ENCODE results near the gene MAPKAPK5. TPM values are rescaled to one million over a fixed set of nuclear protein-coding genes. Genes with fewer than 3 reads are reported as not detected.

Gene MAPKAPK5
- total RNA-seq, 2 donors from 2014 or later, result 48.5 to 80.6 TPM

- DNase-seq (ENCODE audit: low spot score), result no peak
- H3K27ac ChIP-seq, result no peak overlapping the region
- no peak for TF ChIP-seq POLR2A (IDR thresholded peaks at IDR 0.05)
These were observed 3.7 kb upstream of the MAPKAPK5 start for GRCh38 chr12:111838353-111838752.

GRCh38 chr12:111840807-111841206 is 1.2 kb upstream of the MAPKAPK5 start:
- H3K36me3 ChIP-seq, result peaks cover 0 to 3% of the 10 kb centered on the region in 2 donors
- H3K9me3 ChIP-seq, result no peaks in the 10 kb centered on the region
- peaks cover 11% of the 10 kb centered on the region for H3K4me1 ChIP-seq (replicated peaks)
- H3K27me3 ChIP-seq (replicated peaks; ENCODE audit: insufficient read depth), result no peaks in the 10 kb centered on the region
- 30% methylated on average over 11 of the region's 11 CpGs for WGBS
- no peak for DNase-seq (ENCODE audit: low spot score)
- H3K4me3 ChIP-seq, result peak overlapping the region; percentile 89 to 94
- intact Hi-C loops (cut with DNase I), result no loop called here
- TF ChIP-seq POLR2A (IDR thresholded peaks at IDR 0.05) (no peak), POLR2AphosphoS5 (IDR thresholded peaks at IDR 0.05) (no peak)
- TF ChIP-seq, protein P1, sequence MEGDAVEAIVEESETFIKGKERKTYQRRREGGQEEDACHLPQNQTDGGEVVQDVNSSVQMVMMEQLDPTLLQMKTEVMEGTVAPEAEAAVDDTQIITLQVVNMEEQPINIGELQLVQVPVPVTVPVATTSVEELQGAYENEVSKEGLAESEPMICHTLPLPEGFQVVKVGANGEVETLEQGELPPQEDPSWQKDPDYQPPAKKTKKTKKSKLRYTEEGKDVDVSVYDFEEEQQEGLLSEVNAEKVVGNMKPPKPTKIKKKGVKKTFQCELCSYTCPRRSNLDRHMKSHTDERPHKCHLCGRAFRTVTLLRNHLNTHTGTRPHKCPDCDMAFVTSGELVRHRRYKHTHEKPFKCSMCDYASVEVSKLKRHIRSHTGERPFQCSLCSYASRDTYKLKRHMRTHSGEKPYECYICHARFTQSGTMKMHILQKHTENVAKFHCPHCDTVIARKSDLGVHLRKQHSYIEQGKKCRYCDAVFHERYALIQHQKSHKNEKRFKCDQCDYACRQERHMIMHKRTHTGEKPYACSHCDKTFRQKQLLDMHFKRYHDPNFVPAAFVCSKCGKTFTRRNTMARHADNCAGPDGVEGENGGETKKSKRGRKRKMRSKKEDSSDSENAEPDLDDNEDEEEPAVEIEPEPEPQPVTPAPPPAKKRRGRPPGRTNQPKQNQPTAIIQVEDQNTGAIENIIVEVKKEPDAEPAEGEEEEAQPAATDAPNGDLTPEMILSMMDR (IDR thresholded peaks at IDR 0.05), result no peak
- peak overlapping the region; percentile 87 to 94 for H3K27ac ChIP-seq

More at GRCh38 chr12:111838353-111838752, 3.7 kb upstream of the MAPKAPK5 start:
- H3K9me3 ChIP-seq, result no peaks in the 10 kb centered on the region
- intact Hi-C loops (cut with DNase I), result no loop called here
- no peak overlapping the region for H3K4me3 ChIP-seq
- 89% methylated on average over 3 of the region's 3 CpGs for WGBS
- no peaks in the 10 kb centered on the region for H3K27me3 ChIP-seq (replicated peaks; ENCODE audit: insufficient read depth)
- peaks cover 11% of the 10 kb centered on the region for H3K4me1 ChIP-seq (replicated peaks)
- peaks cover 0 to 3% of the 10 kb centered on the region in 2 donors for H3K36me3 ChIP-seq

DNA sequence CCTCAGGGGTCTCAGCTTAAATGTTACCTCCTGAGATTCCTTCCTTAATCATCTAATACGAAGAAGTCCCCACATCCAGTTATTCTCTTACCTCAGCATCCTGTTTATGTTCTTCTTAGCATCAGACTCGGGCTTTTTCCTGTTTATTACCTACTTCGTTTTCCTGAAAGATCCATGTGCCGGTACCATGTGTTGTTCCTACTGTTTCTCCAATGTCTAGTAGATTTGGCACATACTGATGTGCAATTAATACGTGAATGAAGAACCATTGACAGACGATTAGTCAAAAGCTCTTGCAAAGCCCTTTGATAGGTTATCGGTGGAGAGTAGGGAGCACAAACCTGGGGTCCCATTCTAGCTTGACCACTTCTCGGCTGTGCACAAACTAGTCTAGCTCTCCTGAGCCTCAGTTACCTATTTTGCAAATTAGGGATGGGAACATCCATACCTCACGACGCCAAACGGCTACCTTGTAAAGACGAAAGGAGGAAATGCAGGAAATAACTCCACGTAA is 735 bp upstream of the MAPKAPK5 start:
- Histone ChIP-seq H3K4me1 (replicated peaks) (peaks cover 11% of the 10 kb centered on the region), H3K36me3 (peaks cover 0 to 3% of the 10 kb centered on the region in 2 donors), H3K9me3 (no peaks in the 10 kb centered on the region), H3K27ac (peak overlapping the region; percentile 87 to 94), H3K4me3 (peak overlapping the region; percentile 89 to 94), H3K27me3 (replicated peaks; ENCODE audit: insufficient read depth) (no peaks in the 10 kb centered on the region)
- intact Hi-C loops (cut with DNase I), result no loop called here
- no peak for DNase-seq (ENCODE audit: low spot score)
- TF ChIP-seq, protein P1 (IDR thresholded peaks at IDR 0.05), result no peak
- no peak for TF ChIP-seq POLR2AphosphoS5 (IDR thresholded peaks at IDR 0.05)
- TF ChIP-seq POLR2A (IDR thresholded peaks at IDR 0.05), result no peak
- WGBS, result under 1% methylated on average over 13 of the region's 13 CpGs

DNA sequence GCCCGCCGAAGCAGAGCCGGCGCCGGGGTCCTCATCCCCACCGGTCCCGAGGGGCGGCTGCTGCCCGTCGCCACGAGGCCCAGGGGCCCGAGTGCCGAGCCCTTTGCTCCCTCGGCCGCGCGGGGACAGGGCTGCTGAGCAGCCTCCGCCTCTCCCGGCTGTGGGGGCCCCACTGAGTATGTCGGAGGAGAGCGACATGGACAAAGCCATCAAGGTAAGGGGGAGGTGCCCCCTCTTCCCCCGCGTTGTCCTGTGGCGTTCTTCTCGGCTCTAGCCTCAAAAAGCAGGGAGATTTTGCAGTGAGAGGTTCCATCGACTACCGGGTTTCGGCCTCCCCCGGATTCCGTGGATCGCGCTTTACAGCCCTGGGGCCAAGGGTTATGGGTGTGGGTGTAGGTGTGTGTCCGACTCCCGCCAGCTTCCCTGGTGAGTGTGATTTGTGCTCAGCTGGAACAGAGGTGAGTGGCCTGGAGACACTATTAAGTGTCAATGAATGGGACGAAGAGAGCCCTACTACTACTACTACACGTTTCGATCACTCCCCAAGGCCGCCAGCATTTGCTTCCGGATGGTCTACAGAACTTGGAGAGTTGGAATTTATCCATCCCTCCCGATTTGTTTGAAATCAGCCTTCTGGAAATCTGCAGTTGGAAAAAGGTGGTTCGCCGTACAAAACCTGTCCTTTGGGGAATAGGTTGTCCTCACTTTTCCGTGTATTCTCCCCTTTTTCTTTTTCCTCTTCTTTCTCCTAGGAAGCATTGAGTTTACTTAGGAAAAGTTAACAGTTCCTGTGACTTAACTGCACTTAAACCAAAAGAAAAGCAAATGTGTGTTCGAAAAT is 748 bp downstream of the MAPKAPK5 start:
- TF ChIP-seq POLR2AphosphoS5 (IDR thresholded peaks at IDR 0.05), result no peak
- TF ChIP-seq, protein P1 (IDR thresholded peaks at IDR 0.05), result no peak
- TF ChIP-seq POLR2A (IDR thresholded peaks at IDR 0.05), result no peak
- peaks cover 11% of the 10 kb centered on the region for H3K4me1 ChIP-seq (replicated peaks)

GRCh38 chr12:111846016-111846415 is 4.0 kb downstream of the MAPKAPK5 start:
- no peaks in the 10 kb centered on the region for H3K9me3 ChIP-seq
- WGBS, result 76% methylated on average over 2 of the region's 2 CpGs
- TF ChIP-seq, protein P1 (IDR thresholded peaks at IDR 0.05), result no peak
- no peak for TF ChIP-seq POLR2A (IDR thresholded peaks at IDR 0.05)
- TF ChIP-seq POLR2AphosphoS5 (IDR thresholded peaks at IDR 0.05), result no peak
- H3K4me1 ChIP-seq (replicated peaks), result peaks cover 2% of the 10 kb centered on the region
- H3K36me3 ChIP-seq, result no peaks in the 10 kb centered on the region
- no peak for DNase-seq (ENCODE audit: low spot score)
- H3K27ac ChIP-seq, result no peak overlapping the region
- H3K4me3 ChIP-seq, result no peak overlapping the region
- intact Hi-C loops (cut with DNase I), result no loop called here
- H3K27me3 ChIP-seq (replicated peaks; ENCODE audit: insufficient read depth), result no peaks in the 10 kb centered on the region

More for the DNA sequence above, 748 bp downstream of the MAPKAPK5 start:
- Histone ChIP-seq H3K4me3 (peak overlapping the region; percentile 89 to 94), H3K27me3 (replicated peaks; ENCODE audit: insufficient read depth) (no peaks in the 10 kb centered on the region), H3K36me3 (peaks cover 0 to 3% of the 10 kb centered on the region in 2 donors), H3K27ac (peak overlapping the region; percentile 87 to 94), H3K9me3 (no peaks in the 10 kb centered on the region)
- WGBS, result 2% methylated on average over 39 of the region's 44 CpGs
- intact Hi-C loops (cut with DNase I), result no loop called here
- no peak for DNase-seq (ENCODE audit: low spot score)
